Inflammatory macrophage treated with lipopolysaccharide for 1 hour (primary cell): ENCODE data around the gene ZBTB16.
"Not testable (repeated sequence)": the region's sequence is repeated elsewhere in the genome, so short reads cannot be mapped to it uniquely, and the experiment has no call there.

ENCODE experiments used
- DNase-seq, 2 donors: peaks; one replicate each; pipeline ENCODE4 v3.0.0-alpha.2; 2020 to 2022

Gene ZBTB16

DNA sequence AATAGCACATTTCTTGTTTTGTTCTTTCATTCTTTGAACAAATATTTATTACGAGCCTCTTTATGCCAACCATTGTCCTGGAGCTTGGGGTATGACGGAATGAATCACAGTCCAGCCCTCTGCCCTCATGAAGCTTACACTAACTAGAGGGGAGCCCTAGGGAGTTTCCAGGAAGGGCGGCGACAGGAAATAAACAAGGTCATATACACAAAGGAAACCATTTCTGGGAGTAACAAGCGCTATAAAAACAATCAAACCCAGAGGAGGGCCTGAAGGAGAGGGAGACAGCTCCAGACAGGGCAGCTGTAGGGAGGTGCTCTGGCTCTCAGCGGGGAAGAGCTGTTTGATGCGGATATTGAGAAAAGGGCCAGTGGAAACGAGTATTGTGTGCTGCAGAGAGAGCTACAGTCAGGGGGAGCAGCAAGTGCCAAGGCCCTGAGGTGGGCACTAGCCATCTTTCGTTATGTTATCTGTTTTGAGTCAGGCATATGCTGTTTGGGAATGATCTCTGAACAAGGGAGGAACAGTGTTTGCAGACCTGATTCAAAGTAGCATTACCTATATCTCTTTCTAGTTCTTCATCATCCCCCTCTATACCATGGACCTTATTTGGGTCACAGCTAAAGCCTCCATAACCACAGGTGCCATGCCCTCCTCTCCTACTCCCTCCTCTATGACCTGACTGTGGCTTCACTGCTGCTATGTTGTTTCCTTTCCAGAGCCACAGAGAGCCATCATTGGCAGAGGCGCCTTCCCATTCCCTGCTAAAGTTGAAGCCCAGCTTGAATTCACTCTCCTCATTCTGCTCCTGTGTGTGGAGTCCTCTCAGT lies 15.3 kb upstream of the ZBTB16 start:
- DNase-seq = no peak

DNA sequence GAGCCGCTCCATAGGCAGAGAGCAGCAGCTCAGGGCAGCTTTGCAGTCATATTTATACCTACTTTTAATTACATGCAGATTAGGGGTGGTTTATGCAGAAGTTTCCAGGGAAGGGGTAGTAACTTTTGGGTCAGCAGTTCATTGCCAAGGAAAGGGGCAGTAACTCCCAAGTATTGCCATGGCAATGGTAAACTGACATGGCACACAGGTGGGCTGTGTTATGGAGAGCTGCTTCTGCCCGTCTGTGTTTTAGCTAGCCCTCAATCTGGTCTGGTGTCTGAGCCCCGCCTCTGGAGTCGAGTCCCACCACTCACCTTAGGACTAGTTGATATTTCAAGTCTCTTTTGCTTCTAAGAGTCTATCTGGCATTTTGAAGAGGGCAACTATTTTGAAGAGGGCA lies 12.2 kb upstream of the ZBTB16 start:
- no peak for DNase-seq

DNA sequence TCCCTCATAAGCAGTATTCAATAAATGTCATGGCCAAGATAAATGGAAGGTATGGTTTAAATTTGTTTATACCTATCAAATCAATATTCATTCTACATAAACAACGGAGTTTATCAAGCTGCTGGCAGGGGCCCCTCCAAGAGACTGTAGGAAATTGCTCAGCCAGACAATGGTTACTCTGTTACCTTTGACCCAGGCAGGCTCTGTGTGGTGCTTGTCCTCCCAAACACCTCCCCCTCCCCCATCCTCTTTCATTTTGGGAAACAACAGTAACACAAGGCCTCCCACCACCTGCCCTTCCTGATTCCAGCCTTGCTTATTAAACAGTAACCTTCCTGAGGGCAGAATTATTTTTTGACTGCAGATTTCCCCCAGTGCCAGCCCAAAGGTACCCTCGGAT lies 10.5 kb upstream of the ZBTB16 start:
- DNase-seq = no peak

DNA sequence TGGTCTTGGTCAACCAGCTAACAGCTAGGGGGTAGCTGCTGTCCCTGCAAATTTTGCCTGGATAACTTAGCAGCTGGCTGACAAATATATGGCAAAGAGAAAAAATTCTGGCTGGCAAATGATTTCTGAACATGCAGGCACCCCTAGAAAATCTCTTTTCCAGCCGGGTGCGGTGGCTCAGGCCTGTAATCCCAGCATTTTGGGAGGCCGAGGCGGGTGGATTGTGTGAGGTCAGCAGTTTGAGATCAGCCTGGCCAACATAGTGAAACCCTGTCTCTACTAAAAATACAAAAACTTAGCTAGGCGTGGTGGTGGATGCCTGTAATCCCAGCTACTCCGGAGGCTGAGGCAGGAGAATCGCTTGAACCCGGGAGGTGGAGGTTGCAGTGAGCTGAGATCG lies 9.7 kb upstream of the ZBTB16 start:
- DNase-seq = not testable (repeated sequence)

DNA sequence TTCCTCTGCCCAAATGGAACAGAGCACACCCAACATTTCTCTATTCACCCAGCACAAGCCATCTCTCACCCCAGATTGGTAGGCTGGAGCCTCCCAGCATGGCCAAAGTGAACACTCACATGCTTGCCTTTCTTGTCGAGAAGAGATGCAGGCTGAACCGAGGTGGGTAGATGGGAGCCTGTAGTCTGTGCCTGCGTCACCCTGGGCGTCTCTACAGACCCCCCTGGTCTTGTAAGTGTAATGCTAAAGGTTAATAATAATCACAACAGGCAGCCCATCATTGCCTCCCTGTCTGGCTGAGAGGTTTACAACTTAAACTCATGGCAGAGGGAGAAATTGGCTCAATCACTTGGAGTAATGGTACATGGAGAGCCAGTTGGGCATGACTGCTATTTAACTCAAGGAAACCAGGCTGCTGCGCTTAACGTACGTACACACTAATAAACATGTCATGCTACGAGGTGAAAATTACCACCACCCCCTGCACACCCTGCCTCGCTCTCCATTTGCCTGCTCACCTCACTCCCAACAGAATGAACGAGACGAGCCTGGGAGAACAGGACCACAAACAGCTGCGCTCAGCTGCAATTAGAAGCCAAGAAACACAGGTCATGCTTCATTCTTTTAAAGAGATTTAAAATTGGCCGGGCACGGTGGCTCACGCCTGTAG lies 9.1 kb upstream of the ZBTB16 start:
- DNase-seq = no peak

DNA sequence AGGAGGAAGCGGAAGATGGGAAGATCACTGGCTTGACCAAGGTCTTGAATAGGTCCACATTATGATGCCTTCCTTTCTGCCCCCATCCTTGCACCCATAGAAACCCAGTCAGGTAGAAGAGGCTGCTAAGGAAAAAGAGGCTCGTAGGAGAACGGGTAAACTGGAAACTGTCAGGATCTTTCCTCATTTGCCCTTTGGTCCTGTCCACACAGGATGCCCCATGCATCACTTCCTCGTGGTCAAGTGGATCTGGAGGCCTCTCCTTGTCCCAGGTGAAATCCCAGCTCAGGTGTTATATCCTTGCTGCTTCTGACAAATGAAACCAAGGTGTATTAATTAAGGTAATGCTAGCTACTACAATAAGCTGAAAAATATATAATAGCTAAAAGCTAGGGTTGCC lies 8.0 kb upstream of the ZBTB16 start:
- no peak for DNase-seq

DNA sequence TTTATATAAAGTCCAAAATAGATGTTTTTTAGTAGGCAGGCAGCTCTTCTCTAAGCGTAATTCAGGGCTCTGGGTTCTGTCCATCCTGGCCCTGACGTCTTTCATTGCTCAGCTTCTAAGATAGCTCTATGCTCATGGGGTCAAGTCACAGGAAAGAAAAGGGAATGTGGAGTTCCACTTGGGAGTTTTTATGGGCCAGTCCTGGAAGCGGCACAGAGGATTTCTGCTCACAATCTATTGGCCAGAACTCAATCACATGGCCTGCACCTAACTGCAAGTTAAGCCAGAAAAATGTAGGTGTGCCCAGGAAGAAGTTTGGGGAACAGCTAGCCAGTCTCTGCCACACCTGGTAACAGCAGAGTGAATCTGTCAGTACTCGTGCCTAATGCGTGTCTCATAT lies 7.4 kb upstream of the ZBTB16 start:
- no peak for DNase-seq

DNA sequence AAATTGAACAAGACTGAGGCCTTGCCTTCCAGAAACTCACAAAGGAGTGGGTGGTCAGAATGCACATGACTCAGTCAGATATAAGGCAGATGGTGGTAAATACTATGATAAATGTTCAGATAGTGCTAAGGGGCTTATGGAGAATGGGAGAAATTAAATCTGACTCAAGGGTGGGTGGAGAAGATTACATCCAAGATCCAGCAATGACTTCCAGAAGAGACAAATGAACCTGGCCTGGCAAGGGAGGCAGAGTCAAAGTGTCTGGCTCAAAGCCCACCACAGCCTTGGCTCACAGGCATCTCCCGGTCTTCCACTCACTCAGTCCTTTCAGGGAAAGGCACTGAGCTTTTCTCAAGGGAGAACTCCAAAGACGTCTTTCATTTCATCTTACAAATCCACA lies 6.1 kb upstream of the ZBTB16 start:
- DNase-seq = no peak

DNA sequence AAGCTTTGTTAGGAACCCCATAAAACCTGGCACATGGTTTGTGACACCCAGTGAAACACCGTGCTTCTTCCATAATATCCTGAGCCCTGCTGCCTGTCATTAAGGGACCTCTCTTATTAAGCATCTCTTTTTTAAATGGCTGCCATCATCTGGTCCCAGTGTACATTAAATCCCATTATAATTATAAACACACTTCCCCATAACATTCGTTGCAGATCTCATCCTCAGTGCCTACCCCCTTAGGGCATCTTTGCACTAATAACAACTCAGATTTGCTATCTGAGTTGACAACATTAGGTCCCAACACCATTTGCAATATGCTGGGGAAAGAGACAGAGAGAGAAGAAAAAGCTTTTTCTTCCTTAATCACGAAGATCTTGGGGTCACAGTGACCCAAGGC lies 4.7 kb upstream of the ZBTB16 start:
- no peak for DNase-seq

DNA sequence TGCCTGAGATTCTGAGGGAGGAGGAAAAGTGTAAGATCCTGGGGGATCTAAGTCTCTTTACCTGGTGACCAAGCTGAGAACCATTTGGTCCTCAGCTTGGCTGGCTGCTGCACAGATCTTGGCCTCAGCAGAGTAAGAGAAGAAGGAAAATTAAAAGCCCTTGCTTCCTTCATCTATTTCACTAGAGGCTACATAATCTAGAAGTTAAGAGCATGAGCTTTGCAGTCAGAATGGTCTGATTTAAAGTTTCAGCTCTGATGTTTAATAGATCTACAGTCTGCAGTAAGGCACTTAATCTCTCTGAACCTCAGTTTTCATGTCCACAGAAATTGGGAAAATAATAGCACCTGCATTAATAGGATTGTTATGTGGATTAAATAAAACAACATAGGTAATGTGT lies 3.1 kb upstream of the ZBTB16 start:
- no peak for DNase-seq

DNA sequence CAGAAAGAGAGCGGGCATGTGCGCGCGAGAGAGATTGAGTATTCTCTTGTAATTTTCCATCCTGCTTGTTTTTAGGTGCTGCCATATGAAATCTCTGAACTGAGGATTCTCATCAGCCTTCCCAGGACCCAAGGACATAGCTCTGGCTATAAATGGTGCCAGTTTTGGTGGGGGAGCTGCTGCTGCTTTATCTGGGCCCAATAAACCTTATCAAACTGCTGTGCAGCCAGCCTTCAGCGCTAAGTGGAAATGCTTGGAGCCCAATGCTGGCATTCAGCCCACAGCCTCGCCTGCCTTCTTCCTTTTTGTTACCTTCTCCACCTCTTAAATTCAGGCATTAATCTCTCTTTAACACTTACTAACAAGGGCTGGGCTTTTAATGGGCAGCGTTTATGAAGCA lies 2.4 kb upstream of the ZBTB16 start:
- no peak for DNase-seq

DNA sequence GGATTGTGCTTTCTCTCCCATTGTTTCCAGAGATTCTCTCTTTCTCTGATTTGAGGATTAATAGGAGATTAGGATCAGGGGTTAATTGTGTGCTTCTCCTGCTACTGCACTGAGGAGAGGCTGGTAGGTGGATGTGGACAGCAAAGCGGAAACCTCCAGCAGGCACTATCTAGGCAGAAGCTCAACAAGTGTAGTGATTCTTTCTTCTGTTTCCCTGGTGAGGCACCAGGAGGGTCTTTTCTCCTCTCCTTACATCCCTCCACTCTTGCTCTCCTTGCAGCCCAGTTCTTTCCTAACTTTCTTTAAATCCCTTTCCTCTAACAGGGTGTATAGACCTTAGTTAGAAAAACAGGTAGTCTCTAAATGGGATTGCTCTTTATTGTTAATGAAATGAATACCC lies 1.9 kb upstream of the ZBTB16 start:
- no peak for DNase-seq

DNA sequence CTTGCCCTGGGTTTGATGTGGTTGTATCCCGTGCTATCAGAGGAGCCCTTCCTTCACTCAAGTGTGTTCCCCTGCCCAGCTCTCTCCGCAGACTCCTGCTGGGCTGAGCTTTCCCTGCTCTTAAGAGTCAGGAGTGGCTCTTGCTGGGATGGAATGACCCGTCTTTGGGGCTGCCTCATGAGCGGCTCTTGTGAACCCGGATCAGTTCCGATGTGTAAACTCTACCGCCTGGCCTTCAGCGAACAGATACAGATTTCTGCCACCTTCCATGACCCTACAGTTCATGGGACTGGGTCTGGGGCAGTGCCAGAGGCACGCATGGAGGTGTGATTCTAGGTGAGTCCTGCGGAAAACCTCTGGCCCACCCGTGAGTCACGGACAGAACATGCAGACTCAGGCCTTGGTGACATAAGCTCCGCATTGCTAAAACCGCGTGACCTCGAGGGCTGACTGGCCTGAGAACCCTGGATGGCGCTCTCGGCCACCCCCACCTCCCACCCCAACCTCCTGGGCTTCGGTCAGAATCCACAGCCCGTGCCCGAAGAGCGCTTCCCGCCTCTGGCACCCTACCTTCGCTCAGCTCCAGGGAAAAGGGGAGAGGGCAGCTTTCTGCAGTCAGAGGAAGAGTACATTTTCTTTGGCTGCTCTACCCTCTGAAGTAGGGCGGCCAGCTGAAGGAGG lies 1.3 kb upstream of the ZBTB16 start:
- no peak for DNase-seq

DNA sequence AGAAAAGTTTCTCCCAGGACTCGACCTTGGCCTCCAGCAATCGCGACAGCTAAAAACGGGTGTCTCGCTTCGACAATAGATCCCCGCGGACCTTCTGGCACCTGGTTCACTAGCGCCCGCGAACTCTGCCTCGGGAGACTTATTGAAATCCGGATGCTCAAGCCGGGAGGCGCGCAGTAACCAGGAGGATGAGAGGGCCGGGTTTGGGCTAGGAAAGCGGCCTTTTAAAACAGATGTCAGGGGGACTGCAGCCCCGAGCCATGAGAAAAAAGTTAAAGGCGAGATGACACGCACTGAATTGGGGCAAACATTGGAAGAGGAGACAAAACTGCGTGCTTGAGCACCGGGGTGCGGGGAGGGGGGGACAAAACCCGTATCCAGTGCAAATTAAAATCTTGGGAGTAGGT lies 637 bp upstream of the ZBTB16 start:
- no peak for DNase-seq

DNA sequence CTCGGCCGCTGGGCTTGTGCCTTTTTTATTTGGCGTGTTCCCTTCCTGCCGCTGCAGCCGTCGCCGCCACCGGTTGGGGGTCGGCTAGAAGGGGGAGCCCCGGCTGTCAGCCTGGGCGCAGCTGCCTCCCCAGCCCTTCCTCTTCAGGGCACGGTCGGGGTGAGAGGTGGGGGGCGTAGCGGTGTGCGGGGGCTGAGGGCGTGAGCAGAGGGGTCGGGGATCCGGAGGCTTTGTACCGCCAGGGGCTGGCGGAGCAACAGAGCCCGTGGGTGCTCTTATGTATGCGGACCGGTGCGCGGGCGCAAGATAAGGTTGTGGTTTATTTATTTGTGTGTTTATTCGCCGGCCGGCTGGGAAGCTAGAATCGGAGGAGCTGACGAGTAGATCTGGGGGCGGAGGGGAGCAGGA lies 477 bp downstream of the ZBTB16 start:
- no peak for DNase-seq

DNA sequence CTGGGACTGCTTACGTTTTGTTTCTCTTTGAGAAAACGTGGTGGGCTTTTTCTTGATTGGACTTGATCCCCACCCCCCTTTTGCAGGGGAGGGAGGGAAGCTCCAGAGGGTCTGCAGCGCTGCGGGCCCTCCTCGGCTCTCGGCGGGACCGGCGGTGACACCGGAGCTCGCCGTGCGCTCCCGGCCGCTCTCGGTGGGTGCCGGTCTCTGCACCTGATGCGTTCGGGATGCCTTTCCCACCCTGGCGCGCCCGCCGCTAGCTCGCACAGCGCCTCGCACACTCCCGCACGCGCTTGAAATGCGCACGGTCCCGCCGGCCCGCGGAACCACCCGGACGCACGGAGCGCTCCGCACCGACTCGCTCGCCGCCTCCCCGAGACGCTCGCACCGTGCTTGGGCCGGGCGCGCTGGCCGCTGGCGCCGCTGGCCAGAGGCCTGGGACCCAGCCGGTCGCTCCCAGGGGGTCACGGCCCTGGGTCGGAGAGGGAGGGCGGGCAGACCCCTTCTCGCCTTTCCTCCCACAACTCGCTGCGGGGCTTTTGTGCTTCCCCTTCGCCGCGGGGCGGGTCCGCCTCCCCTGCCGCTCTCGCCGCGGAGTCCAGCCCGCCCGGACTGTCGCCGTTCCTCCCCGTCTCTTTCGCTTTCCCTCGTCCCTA lies 1.0 kb downstream of the ZBTB16 start:
- DNase-seq = peak in 1 of 2 donors; percentile 40

DNA sequence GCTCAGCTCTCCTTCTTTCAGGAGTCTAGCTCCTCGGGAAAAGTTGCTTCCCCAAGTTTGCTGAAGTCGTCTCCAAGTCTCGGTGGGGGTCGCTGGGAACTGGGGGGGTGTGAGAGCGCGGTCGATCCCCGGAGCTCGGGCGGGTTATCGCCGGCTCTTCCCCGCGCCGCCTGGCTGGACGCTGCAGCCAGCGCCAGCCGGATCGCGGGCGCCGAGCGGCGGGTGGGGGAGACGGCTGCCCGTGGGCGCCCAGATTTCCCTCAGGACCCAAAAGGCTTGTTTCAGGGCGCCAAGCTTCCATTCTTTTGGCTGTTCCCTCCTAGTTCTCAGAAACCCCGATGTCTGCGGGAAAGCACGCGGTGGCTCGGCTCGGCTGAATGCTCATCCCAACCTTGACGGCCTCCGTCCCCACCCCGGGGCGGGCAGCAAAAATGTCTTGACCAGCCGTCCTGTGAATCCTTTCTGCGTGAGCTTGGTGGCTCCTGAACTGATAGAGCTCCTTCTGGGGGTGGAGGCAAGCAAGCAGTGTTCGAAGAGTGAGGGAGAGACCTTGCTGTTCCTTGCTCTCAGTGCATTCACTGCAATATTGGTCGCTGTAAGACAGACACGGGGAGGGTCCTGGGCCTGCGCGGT lies 1.7 kb downstream of the ZBTB16 start:
- DNase-seq = no peak

DNA sequence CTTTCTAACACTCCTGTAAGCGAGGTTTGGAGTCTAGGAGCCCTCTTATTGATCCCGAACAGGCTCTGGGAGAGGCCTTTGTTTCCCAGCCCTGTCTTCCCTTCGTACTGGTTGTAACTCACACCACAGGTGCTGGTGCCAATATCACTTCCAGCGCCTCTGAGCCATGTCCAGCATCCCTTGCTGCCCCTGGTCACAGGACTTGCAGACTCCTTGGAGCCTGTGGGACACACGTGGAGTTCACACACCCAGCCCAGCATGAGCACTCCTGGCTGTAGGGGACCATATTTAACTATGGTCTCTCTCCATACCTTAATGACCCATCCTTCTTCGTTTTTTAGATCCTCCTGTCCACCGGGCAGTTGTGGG lies 2.2 kb downstream of the ZBTB16 start:
- no peak for DNase-seq

DNA sequence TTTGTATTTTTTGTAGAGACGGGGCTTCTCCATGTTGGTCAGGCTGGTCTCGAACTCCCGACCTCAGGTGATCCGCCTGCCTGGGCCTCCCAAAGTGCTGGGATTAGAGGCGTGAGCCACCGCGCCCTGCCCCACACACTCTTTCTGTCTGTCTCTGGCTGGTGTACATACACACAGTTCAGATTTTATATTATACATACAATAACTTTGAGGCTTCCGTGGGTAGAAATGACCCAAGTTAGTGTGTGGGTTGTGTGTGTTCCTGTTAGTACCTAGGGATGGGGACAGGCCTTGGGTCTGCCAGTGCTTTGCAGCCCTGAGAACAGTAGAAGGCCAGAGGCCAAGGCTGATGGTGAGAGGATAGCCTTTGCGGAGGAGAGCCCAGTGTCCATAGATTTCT lies 2.8 kb downstream of the ZBTB16 start:
- DNase-seq = no peak

DNA sequence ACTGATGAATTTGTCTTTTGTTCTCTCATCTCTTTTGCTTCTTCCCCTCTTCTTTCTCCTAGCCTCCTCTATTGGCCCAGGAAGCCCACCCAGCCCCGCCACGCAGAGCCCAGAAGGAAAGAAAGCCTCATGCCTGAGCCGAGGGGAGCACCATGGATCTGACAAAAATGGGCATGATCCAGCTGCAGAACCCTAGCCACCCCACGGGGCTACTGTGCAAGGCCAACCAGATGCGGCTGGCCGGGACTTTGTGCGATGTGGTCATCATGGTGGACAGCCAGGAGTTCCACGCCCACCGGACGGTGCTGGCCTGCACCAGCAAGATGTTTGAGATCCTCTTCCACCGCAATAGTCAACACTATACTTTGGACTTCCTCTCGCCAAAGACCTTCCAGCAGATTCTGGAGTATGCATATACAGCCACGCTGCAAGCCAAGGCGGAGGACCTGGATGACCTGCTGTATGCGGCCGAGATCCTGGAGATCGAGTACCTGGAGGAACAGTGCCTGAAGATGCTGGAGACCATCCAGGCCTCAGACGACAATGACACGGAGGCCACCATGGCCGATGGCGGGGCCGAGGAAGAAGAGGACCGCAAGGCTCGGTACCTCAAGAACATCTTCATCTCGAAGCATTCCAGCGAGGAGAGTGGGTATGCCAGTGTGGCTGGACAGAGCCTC lies 3.8 kb downstream of the ZBTB16 start:
- no peak for DNase-seq

DNA sequence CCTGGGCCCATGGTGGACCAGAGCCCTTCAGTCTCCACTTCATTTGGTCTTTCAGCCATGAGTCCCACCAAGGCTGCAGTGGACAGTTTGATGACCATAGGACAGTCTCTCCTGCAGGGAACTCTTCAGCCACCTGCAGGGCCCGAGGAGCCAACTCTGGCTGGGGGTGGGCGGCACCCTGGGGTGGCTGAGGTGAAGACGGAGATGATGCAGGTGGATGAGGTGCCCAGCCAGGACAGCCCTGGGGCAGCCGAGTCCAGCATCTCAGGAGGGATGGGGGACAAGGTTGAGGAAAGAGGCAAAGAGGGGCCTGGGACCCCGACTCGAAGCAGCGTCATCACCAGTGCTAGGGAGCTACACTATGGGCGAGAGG lies 4.3 kb downstream of the ZBTB16 start:
- no peak for DNase-seq

DNA sequence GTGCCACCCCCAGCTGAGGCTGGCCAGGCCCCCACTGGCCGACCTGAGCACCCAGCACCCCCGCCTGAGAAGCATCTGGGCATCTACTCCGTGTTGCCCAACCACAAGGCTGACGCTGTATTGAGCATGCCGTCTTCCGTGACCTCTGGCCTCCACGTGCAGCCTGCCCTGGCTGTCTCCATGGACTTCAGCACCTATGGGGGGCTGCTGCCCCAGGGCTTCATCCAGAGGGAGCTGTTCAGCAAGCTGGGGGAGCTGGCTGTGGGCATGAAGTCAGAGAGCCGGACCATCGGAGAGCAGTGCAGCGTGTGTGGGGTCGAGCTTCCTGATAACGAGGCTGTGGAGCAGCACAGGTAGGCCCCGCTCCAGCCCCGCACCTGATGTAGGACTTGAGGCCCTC lies 4.7 kb downstream of the ZBTB16 start:
- no peak for DNase-seq

DNA sequence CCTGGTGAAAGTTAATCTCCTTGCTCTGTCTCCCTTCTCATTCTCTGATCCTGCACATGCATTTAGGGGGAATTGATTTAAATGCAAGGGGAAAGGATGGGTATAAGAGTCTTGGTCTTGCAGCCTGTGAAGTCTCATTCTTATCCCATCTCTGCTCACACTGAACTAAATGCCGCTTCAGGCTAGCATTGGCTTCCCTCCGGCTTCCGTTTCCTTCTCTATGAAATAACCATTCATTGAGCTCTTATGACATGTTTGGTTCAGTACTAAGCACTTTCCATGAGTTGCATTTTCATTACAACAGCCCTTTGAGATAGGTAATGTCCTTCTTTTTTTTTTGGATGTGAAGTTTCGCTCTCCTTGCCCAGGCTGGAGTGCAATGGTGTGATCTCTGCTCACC lies 5.6 kb downstream of the ZBTB16 start:
- no peak for DNase-seq
